ENCODE measurements around the gene DSCAML1. TPM values are rescaled to one million over a fixed set of nuclear protein-coding genes. Genes with fewer than 3 reads are reported as not detected.

The DSCAML1 gene
- total and polyA plus RNA-seq, 8 donors, result 0.08 to 2.9 (median 0.45) TPM

GRCh38 chr11:117462183-117462863, 334.7 kb downstream of the DSCAML1 start:
- 80 to 91% (median 83%) methylated on average over 18 of the region's 18 CpGs for WGBS, 5 donors
- intact Hi-C loops (cut with DNase I; ENCODE audit: low total_unique reads), result no loop called here
- peaks cover 0 to 24% (median 0%) of the 10 kb centered on the region in 4 donors for H3K36me3 ChIP-seq
- peaks cover 0 to 14% (median 0%) of the 10 kb centered on the region in 3 donors for H3K27me3 ChIP-seq
- no peak for TF ChIP-seq POLR2AphosphoS5 (IDR thresholded peaks at IDR 0.05)
- no peak overlapping the region for H3K27ac ChIP-seq
- no peak overlapping the region for H3K4me3 ChIP-seq
- no peak for DNase-seq
- no peaks in the 10 kb centered on the region for H3K4me1 ChIP-seq
- no peaks in the 10 kb centered on the region for H3K9me3 ChIP-seq

GRCh38 chr11:117461396-117462182, 335.4 kb downstream of the DSCAML1 start:
- Histone ChIP-seq H3K9me3 (no peaks in the 10 kb centered on the region), H3K36me3 (peaks cover 0 to 24% (median 0%) of the 10 kb centered on the region in 4 donors), H3K4me3 (no peak overlapping the region), H3K4me1 (no peaks in the 10 kb centered on the region), H3K27me3 (peaks cover 0 to 14% (median 0%) of the 10 kb centered on the region in 3 donors), H3K27ac (no peak overlapping the region)
- intact Hi-C loops (cut with DNase I; ENCODE audit: low total_unique reads), result no loop called here
- 76 to 90% (median 88%) methylated on average over 8 to 16 of the region's 16 CpGs for WGBS, 5 donors
- no peak for DNase-seq
- TF ChIP-seq EP300 (IDR thresholded peaks at IDR 0.05) (no peak), CTCF (IDR thresholded peaks at IDR 0.05) (no peak), POLR2A (IDR thresholded peaks at IDR 0.05) (no peak), POLR2AphosphoS5 (IDR thresholded peaks at IDR 0.05) (no peak)

GRCh38 chr11:117459979-117460300, 337.1 kb downstream of the DSCAML1 start:
- no peaks in the 10 kb centered on the region for H3K4me1 ChIP-seq
- peaks cover 0 to 14% (median 0%) of the 10 kb centered on the region in 3 donors for H3K27me3 ChIP-seq
- H3K9me3 ChIP-seq, result peaks cover 0 to 3% (median 1%) of the 10 kb centered on the region in 4 donors
- DNase-seq, result no peak
- H3K4me3 ChIP-seq, result no peak overlapping the region
- 73 to 89% (median 77%) methylated on average over 5 of the region's 5 CpGs for WGBS, 5 donors
- peaks cover 0 to 27% (median 0%) of the 10 kb centered on the region in 4 donors for H3K36me3 ChIP-seq
- TF ChIP-seq POLR2A (IDR thresholded peaks at IDR 0.05), result no peak
- TF ChIP-seq CTCF (IDR thresholded peaks at IDR 0.05), result no peak
- no peak for TF ChIP-seq EP300 (IDR thresholded peaks at IDR 0.05)
- TF ChIP-seq POLR2AphosphoS5 (IDR thresholded peaks at IDR 0.05), result no peak
- intact Hi-C loops (cut with DNase I; ENCODE audit: low total_unique reads), result no loop called here
- H3K27ac ChIP-seq, result no peak overlapping the region

GRCh38 chr11:117459123-117459978, 337.7 kb downstream of the DSCAML1 start:
- intact Hi-C loops (cut with DNase I; ENCODE audit: low total_unique reads), result no loop called here
- TF ChIP-seq POLR2AphosphoS5 (IDR thresholded peaks at IDR 0.05) (no peak), POLR2A (IDR thresholded peaks at IDR 0.05) (no peak), EP300 (IDR thresholded peaks at IDR 0.05) (no peak), CTCF (IDR thresholded peaks at IDR 0.05) (no peak)
- Histone ChIP-seq H3K4me1 (no peaks in the 10 kb centered on the region), H3K36me3 (peaks cover 0 to 27% (median 0%) of the 10 kb centered on the region in 4 donors), H3K27ac (no peak overlapping the region), H3K27me3 (peaks cover 0 to 14% (median 0%) of the 10 kb centered on the region in 3 donors), H3K9me3 (peaks cover 0 to 9% (median 3%) of the 10 kb centered on the region in 4 donors), H3K4me3 (no peak overlapping the region)
- 77 to 82% (median 81%) methylated on average over 15 to 16 of the region's 16 CpGs for WGBS, 5 donors
- no peak for DNase-seq
